IPS-18c (cell line): ENCODE results near the gene OSM.
"Not testable (repeated sequence)": the region's sequence is repeated elsewhere in the genome, so short reads cannot be mapped to it uniquely, and the experiment has no call there.

ENCODE experiments used
- H3K4me3 ChIP-seq: 2 replicates; pipeline ENCODE4 v1.7.0; 2013; ENCODE audit warnings: low read depth, mild to moderate bottlenecking, low read length, moderate library complexity; ENCODE audit not compliant: insufficient read depth
- H3K9me3 ChIP-seq: one replicate; pipeline ENCODE4 v1.6.1; 2013; ENCODE audit warnings: mild to moderate bottlenecking, low read length, moderate library complexity; ENCODE audit not compliant: control insufficient read depth, insufficient read depth

Gene OSM

GRCh38 chr22:30243661-30244060, 23.0 kb downstream of the OSM start:
- Histone ChIP-seq H3K9me3 (no peaks in the 10 kb centered on the region), H3K4me3 (no peak overlapping the region)

GRCh38 chr22:30241576-30242371, 24.9 kb downstream of the OSM start:
- H3K4me3 ChIP-seq, result no peak overlapping the region
- no peaks in the 10 kb centered on the region for H3K9me3 ChIP-seq

GRCh38 chr22:30240541-30241417, 25.9 kb downstream of the OSM start:
- no peaks in the 10 kb centered on the region for H3K9me3 ChIP-seq
- no peak overlapping the region for H3K4me3 ChIP-seq

GRCh38 chr22:30239488-30240405, 26.9 kb downstream of the OSM start:
- H3K9me3 ChIP-seq, result no peaks in the 10 kb centered on the region
- no peak overlapping the region for H3K4me3 ChIP-seq

- Histone ChIP-seq H3K9me3 (no peaks in the 10 kb centered on the region), H3K4me3 (no peak overlapping the region)
These were observed 27.8 kb downstream of the OSM start for GRCh38 chr22:30238661-30239487.

- Histone ChIP-seq H3K4me3 (no peak overlapping the region), H3K9me3 (no peaks in the 10 kb centered on the region)
These were observed 28.5 kb downstream of the OSM start for GRCh38 chr22:30238136-30238535.

- Histone ChIP-seq H3K9me3 (no peaks in the 10 kb centered on the region), H3K4me3 (no peak overlapping the region)
These were observed 29.8 kb downstream of the OSM start for GRCh38 chr22:30236875-30237274.

GRCh38 chr22:30235687-30236170, 30.9 kb downstream of the OSM start:
- Histone ChIP-seq H3K9me3 (no peaks in the 10 kb centered on the region), H3K4me3 (no peak overlapping the region)

- peak overlapping the region; percentile 20; the same call in 1 of the 2 replicates for H3K4me3 ChIP-seq
- H3K9me3 ChIP-seq, result no peaks in the 10 kb centered on the region
These were observed 31.7 kb downstream of the OSM start for GRCh38 chr22:30234786-30235470.

- H3K9me3 ChIP-seq, H3K4me3 ChIP-seq: not testable (repeated sequence)
These were observed 32.3 kb downstream of the OSM start for GRCh38 chr22:30234325-30234724.

GRCh38 chr22:30233582-30233981, 33.1 kb downstream of the OSM start:
- Histone ChIP-seq H3K9me3 (no peaks in the 10 kb centered on the region), H3K4me3 (no peak overlapping the region)

GRCh38 chr22:30232716-30233218, 33.9 kb downstream of the OSM start:
- H3K4me3 ChIP-seq, result no peak overlapping the region

GRCh38 chr22:30230787-30231461, 35.7 kb downstream of the OSM start:
- Histone ChIP-seq H3K4me3 (no peak overlapping the region), H3K9me3 (no peaks in the 10 kb centered on the region)

More at GRCh38 chr22:30232716-30233218, 33.9 kb downstream of the OSM start:
- H3K9me3 ChIP-seq, result no peaks in the 10 kb centered on the region

- Histone ChIP-seq H3K4me3 (no peak overlapping the region), H3K9me3 (no peaks in the 10 kb centered on the region)
These were observed 36.3 kb downstream of the OSM start for GRCh38 chr22:30230330-30230729.
